Right renal cortex interstitium (tissue), 3 donors: ENCODE data around the gene EPB41L2. TPM values are rescaled to one million over a fixed set of nuclear protein-coding genes. Genes with fewer than 3 reads are reported as not detected.

Source experiments
- DNase-seq, 3 donors: peaks; one replicate each; pipeline ENCODE4 v3.0.0-alpha.2; 2013; ENCODE audit warnings: low read depth in 3 of 3, low spot score in 2 of 3
- polyA plus RNA-seq, 3 donors: library from polyadenylated mRNA; unstranded; fragments of 120-200 nt; gene quantifications; one replicate each; pipeline ENCODE4 v1.2.1, GENCODE V29; 2013; ENCODE audit not compliant: insufficient read length in 3 of 3

The EPB41L2 gene
- polyA plus RNA-seq, 3 donors = 138 to 163 (median 139) TPM

DNA sequence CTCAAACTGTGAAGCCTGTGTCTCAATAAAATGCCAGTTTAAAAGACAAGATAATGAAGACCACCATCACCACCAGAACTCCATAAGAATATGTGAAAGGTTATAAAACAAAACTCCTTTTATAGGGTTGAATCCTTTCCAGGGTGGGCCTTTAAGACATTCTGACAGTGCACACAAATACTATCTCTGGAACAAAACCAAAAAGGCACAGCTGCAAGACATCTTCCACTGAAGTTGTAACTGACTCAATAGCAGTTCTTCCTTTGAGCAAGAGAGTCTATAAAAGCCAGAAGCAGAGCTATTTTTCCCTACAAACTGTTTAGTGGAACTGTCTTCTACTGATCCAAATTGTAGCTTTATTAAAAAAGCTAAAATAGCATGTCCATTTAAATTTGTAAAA lies 81.6 kb downstream of the EPB41L2 start:
- peak; percentile 71 to 80 (median 79) for DNase-seq

DNA sequence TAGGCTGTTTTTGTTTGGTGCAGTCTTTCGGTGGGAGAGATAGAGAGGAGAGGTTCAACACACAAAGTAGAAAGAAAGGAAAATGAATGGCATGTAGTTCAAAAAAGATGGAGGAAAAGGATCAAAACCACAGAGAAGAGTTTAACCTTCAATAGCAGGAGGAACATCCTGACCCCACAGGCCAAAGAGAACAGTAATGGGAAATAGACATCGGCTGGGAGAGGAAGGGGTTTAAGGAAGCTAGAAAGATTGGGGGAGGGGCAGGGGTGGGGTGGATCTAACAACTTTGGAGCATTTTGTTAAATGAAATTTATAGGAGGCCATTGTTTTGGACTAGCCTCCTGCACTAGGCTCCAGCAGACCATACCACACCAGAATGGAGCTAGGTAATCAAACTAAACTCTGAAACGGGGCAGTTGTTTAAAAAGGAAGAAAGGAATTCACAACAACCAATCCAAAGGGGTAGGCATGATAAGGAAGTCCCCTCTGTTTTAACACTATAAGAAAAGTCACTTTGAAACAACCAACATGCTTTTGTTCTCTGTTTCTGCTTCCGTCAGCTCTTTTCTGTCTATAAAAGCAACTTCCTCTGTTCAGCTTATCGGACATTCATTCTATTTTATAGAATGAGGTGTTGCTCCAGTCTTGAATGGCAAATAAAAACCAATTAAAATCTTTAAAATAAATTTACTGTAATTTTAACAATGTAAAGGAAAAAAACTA lies 82.6 kb downstream of the EPB41L2 start:
- DNase-seq = no peak

DNA sequence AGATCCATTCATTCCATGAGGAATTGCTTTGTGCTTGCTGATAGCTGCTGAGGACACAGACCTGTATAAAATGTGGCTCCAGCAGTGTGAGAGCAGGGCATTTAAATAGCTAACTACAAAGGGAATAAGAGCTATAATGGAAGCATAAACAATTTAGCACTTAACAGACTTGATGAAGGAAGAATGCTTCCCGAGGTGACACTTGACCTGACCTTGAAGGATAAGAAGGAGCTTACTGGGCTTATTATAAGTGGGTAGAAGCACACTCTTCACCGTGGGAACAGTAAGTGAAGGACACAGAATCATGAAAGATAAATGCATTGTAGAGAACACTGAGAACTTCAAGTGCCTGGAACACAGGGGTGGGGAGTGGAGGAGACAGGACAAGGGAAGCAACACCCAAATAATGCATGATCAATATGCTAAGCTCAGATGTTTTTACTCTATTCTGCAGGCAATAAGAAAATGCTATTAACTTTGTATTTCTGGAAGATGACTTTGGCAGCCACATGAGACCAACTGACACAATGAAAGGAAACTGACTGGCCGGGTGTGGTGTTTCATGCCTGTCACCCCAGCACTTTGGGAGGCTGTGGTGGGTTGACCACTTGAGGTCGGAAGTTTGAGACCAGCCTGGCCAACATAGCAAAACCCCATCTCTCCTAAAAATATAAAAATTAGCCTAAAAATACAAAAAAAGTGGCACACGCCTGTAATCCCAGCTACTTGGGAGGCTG lies 84.2 kb downstream of the EPB41L2 start:
- no peak for DNase-seq

DNA sequence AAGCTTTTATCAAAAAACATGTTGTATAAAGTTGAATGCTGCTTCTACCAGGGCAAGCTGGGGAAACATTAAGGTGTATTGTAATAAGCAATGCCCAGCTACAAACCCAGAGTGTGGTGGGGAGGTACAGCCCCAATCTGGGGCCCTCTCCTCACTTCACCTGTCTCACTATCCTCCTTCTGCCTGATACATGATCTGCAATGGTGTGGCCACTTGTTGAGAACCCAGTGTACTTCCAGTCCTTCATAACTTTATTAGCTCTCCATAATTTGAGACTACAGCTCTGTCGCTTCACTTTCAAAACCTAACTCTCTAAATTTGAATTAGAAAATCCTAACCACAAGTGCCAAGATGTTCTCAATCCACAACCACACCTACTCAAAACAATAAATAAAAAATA lies 84.9 kb downstream of the EPB41L2 start:
- no peak for DNase-seq

DNA sequence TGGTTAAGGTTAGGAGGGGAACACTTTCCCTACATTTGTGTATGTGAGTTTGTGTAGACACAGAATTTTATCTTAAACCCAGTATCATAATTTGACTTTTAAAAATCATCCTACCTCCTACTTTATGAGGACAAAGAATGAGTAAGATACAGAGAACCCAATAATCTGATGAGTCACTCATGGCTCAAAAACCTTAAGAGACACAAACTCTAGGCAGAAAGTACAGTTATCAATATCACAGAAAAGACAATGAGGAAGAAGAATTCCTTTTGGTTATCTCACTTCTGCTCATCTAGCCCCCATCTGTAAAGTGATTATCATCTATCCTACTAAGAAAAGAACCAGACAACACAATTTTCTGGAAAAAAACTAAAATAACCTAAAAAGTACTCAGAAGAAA lies 87.7 kb downstream of the EPB41L2 start:
- no peak for DNase-seq

DNA sequence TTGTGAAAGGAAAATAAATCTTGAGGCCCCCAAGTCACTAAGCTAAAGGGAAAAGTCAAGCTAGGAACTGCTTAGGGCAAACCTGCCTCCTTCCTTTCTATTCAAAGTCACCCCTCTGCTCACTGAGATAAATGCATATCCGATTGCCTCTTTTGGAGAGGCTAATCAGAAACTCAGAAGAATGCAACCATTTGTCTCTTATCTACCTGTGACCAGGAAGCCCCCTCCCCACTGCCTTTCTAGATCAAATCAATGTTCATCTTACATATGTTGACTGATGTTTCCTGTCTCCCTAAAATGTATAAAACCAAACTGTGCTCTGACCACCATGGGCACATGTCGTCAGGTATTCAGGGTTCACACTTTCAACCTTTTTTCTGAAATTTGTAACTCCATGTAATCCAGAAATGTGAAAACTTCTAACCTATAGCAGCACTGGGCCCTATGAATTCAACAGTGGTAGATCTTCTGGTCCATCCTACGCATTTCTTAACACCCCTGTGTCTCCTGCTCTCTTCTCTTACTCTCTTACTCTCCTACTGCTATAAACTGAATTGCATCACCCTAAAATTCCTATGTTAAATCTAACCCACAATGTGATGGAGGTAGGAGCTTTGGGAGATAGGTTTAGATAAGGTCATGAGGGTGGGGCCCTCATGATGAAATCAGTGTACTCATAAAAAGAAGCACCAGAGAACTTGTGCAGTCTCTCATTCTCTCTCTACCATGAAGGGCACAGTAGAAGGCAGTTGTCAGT lies 89.3 kb downstream of the EPB41L2 start:
- DNase-seq = no peak

DNA sequence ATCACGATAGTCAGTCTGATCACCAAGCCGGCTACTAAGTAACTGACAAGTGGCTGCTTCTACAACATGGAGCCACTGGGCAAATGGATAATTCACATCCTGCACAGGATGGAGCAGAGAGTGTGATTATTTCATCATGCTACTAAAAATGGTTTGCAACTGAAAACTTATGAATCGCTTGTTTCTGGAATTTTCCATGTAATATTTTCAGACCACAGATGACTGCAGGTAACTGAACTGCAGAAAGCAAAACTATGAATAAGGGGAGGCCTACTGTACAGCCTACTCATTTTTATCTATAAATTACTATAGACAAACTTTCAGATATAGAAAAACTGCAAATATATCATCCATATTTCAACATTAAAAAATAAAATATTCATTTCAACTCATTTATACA lies 91.5 kb downstream of the EPB41L2 start:
- DNase-seq = no peak

DNA sequence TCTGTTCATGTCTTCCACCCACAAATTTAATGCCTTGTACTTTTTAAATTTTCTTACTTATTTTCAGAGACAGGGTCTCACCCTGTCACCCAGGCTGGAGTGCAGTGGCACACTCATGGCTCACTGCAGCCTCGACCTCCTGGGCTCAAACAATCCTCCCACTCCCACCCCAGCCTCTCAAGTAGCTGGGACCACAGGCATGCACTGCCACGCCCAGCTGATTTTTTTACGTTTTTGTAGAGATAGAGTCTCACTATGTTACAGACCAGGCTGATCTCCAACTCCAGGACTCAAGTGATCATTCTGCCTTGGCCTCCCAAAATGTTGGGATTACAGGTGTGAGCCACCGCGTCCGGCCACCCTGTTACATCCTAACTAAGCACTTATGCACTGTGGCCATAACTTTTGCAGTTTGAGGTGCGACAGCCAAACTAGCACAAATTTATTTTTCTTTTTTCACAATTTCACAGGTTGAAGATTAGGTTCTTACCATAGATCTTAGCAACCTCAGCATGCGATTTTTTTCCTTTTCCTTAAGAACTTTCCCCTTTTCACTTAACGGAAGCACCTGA lies 92.1 kb downstream of the EPB41L2 start:
- no peak for DNase-seq

DNA sequence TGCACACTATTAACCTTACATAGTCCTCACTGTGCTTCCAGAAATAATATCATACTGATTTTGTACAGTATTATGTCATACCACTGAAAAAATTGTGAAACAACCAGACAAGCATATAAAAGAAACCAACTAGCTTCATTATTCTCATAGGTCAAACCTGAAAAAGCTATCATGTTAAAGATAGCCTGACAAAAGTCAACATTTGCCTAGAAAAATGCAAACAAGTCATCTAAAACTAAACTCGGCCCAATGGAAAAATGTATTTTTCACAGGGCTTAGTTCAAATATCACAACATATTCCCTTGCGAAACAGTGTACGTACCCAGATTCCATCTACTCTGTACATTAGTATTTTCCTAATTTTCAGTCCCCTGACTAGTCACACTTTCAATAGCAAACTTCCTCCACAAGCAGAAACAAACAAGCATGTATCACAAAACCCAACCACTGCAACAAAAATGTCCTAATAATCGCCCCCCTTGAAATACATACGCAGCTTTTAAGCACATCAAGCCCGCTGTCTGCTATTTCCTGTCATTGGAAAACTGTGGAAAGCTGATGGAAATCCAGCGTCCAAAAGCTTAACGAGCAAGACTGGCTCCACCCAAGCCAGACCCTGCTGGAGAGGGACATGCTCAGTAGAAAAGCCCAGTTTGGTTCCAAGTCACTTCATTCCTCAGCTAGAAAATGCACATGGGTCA lies 93.1 kb downstream of the EPB41L2 start:
- DNase-seq = no peak

DNA sequence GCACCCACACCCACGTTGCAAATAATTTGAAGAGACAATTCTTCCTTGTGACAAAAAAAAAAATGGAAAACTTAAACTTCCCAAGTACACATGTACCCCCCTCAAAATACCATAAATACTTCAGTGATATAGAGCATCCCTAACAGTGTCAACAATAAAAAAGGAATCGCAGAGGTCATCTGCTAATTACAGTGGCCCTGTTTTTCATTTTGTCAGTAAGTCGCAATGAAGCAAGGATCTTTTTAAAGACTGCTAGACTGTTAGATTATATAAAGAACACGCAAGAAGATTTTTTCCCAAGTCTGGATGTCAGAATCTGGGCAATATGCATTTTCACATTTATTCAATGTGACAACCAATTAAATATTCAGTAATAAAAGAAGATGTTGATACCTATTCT lies 93.9 kb downstream of the EPB41L2 start:
- no peak for DNase-seq

DNA sequence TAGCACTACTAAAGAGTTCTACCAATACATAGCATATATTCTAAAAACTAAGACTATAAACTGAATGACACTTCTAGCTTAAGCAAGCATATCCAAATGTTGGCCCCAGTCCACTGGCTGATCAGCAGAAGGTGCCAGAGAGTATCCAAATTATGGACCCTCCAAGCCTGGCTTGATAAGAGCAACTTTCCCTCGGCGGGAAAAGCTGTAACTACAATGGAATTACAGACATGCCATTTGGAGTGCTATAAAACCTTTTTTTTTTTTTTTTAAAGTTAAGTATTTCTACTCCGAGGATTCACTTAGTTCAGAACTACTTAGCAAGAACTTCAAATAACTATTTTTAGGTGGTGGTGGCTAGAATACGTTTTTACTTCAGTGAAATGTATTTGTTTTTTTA lies 94.6 kb downstream of the EPB41L2 start:
- DNase-seq = no peak

DNA sequence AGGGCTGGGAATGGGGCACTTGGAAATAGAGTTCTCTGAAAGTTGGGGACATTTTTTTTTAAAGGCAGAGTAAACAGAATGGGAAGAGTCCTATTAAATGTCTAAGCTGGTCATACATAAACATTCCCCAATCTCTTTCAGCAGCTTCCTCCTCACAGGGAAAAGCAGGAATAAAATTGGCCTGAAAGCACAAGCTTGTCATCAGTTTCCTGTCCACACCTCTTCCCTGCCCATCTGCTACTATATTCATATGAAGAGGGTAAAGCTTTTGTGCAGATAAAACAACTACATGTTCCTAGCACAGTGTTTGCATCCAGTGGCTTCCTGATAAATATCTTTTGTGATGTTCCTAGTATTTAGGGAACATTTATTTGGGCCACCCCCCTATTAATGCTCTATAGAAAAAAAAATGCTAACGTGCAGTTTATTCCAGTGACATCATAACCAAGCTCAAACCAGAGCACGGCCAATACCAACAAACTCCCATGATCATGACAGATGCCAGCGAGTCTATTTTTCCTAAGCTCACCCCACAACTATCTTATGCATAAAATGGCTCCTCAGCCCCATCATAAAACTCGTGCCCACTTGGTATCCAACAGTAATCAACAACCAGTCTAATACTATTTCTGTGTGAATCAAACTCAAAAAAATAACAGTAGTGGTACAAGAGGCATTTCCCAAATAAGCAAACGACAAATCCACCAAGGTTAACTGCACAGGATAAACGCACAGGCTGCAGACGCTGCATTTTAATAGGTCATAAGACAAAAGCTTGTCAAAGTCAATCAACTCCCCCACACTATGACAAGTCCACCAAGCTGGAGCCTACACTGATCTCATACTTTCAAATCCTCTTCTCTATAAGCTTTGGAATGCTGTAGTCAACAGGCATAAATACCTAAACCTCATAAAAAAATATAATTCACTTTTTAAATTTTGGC lies 95.3 kb downstream of the EPB41L2 start:
- no peak for DNase-seq

DNA sequence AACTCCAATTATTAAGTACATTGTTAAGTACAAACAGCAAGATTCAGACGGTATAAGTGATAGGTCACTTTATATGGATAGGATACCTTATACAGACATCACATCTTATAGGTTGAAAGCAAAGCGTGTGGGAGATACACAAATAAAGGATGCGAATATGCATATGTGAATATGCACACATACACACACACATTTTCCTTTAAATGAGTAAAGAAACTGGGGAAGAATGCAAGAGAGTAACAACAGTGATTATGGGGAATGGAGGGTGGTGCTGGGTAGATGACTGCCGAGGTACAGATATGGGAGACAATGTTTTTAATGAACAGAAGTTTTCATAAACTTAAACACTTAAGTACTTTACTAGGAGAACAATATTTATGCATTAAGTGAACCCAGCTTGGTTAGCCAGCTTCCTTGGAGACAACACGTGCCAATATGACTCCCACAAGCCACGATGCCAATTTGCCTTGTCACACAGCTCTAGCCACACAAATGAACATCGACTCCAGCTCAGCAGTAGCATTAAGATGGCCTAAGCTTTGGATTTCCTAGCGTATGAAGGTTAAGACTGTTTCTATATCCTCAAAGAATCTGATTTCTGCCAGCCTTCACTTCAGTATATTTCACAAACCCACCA lies 96.6 kb downstream of the EPB41L2 start:
- DNase-seq = no peak

DNA sequence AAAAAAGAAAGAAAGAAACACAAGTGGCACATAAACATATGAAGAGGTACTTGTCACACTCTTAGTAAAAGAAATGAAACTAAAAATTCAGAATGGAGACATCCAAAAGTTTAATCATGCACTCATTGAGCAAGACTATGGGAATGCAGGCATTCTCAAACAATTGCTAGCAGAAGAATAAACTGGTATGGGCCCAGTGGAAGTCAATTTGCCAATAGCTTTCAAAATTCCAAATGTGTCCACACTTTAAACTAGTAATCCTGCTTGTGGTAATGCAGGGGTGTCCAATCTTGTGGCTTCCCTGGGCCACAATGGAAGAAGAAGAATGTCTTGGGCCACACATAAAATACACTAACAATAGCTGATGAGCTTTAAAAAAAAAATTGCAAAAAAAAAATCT lies 97.4 kb downstream of the EPB41L2 start:
- no peak for DNase-seq

DNA sequence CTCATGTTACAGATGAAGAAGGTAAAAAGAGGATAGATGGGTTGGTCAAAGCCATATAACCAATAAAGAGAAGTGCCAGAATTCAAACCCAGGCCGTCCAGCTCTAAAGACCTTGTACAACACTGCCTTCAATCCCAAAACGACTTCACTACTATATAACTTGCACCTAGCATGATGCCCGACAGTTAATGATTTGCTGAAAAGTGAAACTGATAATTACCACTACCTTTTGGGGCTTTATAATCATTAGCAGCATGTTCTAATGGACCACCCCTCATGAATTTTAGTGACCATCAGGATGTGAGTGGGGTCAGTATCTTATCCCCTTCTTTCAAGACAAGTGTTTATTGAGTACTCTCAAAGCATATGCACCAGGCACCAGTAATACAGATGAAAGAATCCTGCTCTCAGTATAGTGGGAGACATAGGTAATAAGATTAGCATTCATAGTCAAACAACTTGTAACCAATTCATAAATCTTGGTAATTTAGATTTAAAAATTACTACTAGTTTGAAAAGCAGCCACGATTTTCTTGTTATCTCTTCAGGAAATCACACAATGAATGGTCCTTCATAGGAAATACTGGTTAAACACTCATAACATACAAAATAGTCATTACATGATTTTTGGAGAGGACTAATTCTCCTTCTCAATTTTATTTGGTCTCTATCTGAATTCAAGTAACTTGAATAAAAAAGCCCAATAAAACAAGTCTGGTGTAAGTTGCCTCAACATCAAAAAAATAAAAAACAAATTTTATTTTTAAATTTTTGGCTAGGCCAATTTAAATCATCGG lies 98.0 kb downstream of the EPB41L2 start:
- DNase-seq = no peak

DNA sequence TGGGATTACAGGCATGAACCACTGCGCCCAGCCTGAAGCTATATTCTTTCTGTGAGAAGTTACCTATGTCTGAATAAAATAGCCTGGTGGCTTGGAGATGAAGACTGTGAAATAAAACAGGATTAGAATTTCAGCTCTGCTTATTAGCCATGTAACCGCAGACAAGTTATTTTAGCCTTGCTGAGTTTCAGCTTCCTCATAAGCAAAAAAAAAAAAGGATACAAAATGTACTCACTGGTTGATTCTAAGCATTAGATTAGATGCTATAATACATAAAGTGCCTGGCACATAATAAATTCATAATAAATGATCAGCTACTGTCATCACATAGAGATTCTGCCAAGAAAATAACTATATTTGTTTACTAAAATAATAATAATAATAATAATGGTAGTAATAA lies 98.8 kb downstream of the EPB41L2 start:
- DNase-seq = no peak

DNA sequence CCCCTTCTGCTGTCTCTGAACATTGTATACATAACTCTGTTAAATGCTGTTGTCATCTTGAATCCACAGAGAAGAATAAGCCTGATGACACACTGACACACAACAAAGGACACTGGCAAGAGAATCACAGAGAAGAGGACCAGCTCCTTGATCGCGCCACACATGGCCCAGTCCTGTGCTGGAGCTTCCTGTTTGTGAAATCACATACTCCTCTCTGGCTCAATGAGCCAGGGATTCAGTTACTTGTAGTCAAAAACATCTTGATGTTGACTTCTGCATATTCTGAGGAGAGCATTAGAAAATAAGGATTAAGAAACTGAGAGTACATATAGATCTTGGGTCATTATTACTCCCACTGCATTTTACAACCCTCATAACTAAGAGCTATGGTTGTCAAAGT lies 100.1 kb downstream of the EPB41L2 start:
- DNase-seq = no peak

DNA sequence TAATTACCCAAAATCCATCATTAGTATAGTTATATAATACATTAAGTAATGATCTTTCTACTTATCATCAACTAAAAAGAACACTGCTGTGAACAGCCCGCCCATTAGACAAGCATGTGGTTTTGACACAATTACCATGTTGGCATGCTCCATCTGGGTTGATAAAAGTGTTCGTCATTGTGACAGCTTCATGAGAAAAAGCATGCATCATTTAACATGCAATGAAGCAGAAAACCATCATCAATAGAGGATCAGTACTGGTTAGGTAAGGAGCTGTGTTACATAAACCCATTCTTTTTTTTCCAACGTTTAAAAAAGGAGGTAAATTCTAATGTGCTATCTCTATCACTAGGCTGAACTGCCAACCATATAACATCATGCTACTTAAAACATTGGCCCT lies 101.9 kb downstream of the EPB41L2 start:
- no peak for DNase-seq
